Rectal smooth muscle tissue (tissue), 1 donor: ENCODE measurements around the gene ZSCAN2.
"Not testable (repeated sequence)": the region's sequence is repeated elsewhere in the genome, so short reads cannot be mapped to it uniquely, and the experiment has no call there.

Experiments
- H3K27ac ChIP-seq: one replicate; pipeline ENCODE4 v1.7.0; 2013; ENCODE audit warnings: low read depth, low read length, inconsistent platforms
- H3K27me3 ChIP-seq: one replicate; pipeline ENCODE4 v1.7.0; 2013; ENCODE audit warnings: low read length; ENCODE audit not compliant: control insufficient read depth, insufficient read depth
- H3K36me3 ChIP-seq: one replicate; pipeline ENCODE4 v1.7.0; 2013; ENCODE audit warnings: low read length; ENCODE audit not compliant: control insufficient read depth, insufficient read depth
- H3K4me1 ChIP-seq: one replicate; pipeline ENCODE4 v1.7.0; 2013; ENCODE audit warnings: low read length; ENCODE audit not compliant: control insufficient read depth, insufficient read depth
- H3K4me3 ChIP-seq: one replicate; pipeline ENCODE4 v1.7.0; 2013; ENCODE audit warnings: low read length
- H3K9ac ChIP-seq: one replicate; pipeline ENCODE4 v1.7.0; 2013; ENCODE audit warnings: low read length

Gene ZSCAN2

DNA sequence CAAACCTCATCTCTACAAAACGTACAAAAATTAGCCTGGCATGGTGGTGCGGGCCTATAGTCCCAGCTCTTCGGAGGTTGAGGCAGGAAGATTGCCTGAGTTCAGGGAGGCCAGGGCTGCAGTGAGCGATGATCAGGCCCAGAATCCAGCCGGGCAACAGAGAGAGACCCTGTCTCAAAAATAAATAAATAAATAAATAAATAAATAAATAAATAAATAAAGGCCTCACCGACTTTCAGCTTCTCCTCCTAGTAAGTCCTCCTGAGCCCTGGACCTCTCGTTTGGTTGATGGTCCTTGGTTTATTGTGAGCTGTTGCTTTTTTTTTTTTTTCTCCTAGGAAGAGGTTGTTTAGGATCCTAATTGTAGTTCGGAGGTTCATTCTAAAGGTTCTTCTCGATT lies 28.2 kb downstream of the ZSCAN2 start:
- no peaks in the 10 kb centered on the region for H3K36me3 ChIP-seq
- H3K4me1 ChIP-seq = peaks cover 14% of the 10 kb centered on the region
- H3K27me3 ChIP-seq = no peaks in the 10 kb centered on the region
- no peak overlapping the region for H3K9ac ChIP-seq
- H3K27ac ChIP-seq = no peak overlapping the region
- no peak overlapping the region for H3K4me3 ChIP-seq

DNA sequence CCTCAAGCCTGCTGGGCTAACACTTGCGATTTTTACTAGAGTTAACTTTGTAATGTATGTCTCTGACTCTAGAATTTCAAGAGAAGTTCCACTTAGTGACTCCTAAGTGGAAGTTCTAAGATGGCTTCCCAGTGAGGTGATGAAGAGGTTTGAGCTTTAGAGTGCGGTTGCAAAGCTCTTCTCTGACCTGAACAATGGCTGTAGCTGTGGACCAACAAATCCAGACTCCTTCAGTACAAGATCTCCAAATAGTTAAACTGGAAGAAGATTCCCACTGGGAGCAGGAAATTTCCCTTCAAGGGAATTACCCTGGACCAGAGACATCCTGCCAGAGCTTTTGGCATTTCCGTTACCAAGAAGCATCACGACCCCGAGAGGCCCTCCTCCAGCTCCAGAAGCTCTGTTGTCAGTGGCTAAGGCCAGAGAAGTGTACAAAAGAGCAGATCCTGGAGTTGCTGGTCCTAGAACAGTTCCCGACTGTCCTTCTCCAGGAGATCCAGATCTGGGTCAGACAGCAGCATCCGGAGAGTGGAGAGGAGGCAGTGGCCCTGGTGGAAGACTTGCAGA lies 31.0 kb downstream of the ZSCAN2 start:
- peak overlapping the region; percentile 71 for H3K9ac ChIP-seq
- no peaks in the 10 kb centered on the region for H3K27me3 ChIP-seq
- peaks cover 17% of the 10 kb centered on the region for H3K4me1 ChIP-seq
- H3K36me3 ChIP-seq = no peaks in the 10 kb centered on the region
- peak overlapping the region; percentile 89 for H3K27ac ChIP-seq
- H3K4me3 ChIP-seq = peak overlapping the region; percentile 88

DNA sequence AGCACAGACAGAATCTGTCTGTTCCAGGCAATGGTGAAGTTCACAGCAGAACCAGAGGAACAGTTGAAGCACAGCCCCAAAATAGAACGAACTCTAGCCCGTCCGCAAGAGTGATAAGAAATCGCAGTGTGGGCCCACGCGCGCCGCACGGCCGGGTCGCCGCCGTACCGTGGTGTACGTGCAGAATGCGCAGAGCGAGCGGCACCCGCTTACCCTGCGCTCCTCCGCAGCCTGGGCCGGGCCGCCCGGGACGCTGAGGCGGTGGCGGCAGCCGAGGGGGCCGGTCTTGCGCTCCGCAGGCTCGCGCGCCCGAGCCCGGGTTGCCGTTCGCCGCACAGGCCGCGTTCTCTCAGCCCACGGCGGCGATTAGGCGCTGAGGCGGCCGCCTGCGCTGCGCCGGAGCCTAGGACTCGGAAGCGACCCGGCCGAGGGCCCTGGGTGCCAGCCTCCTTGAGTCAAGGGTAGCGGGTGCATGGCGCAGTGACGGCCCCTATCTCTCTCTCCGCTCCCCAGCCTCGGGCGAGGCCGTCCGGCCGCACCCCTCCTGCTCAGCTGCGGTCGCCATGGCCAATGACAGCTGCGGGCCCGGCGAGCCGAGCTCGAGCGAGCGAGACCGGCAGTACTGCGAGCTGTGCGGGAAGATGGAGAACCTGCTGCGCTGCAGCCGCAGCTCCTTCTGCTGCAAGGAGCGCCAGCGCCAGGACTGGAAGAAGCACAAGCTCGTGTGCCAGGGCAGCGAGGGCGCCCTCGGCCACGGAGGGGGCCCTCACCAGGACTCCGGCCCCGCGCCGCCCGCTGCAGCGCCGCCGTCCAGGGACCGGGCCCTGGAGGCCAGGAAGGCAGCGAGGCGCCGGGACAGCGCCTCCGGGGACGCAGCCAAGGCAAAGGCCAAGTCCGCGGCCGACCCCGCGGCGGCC lies 32.8 kb downstream of the ZSCAN2 start:
- Histone ChIP-seq H3K4me3 (peak overlapping the region; percentile 88), H3K27ac (peak overlapping the region; percentile 89), H3K27me3 (no peaks in the 10 kb centered on the region), H3K9ac (peak overlapping the region; percentile 74), H3K4me1 (peaks cover 17% of the 10 kb centered on the region), H3K36me3 (peaks cover 5% of the 10 kb centered on the region)

DNA sequence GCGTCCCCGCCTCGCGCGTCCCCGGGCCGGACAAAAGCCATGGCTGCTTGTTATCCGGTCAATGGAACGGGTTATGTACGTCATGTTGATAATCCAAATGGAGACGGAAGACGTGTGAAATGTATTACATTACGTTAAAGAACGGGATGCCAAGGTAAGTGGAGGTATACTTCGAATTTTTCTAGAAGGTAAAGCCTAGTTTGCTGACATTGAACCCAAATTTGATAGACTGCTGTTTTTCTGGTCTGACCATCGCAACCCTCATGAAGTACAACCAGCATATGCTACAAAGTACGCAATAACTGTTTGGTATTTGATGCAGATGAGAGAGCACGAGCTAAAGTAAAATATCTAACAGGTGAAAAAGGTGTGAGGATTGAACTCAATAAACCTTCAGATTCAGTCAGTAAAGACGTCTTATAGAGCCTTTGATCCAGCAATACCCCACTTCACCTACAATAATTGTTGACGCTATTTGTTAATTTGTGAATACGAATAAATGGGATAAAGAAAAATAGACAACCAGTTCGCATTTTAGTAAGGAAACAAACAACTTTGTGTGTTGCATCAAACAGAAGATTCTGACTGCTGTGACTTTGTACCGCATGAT lies 33.5 kb downstream of the ZSCAN2 start:
- H3K36me3 ChIP-seq = peaks cover 5% of the 10 kb centered on the region
- H3K4me3 ChIP-seq = peak overlapping the region; percentile 88
- peaks cover 17% of the 10 kb centered on the region for H3K4me1 ChIP-seq
- H3K27ac ChIP-seq = peak overlapping the region; percentile 89
- no peaks in the 10 kb centered on the region for H3K27me3 ChIP-seq
- H3K9ac ChIP-seq = peak overlapping the region; percentile 74

DNA sequence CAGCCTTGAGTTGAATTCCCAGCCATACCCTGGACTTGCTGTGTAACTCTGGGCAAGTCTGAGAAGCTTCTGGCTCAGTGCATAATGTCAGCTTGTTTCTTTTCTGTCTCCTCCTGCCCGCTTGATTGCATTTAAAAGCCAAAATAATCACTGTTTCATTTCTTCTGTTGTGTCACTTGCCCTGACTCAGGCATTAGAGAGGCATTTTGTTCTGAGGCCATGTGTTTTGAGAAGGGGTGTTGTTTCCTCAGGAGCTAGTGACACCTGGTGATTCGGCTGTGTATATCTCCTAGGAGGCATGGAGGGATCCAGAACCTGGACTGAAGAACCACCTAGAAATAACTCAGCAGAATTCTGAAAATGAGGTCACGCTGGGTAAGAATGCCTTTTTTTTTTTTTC lies 37.3 kb downstream of the ZSCAN2 start:
- Histone ChIP-seq H3K36me3 (peaks cover 18% of the 10 kb centered on the region), H3K27ac (no peak overlapping the region), H3K9ac (no peak overlapping the region)

DNA sequence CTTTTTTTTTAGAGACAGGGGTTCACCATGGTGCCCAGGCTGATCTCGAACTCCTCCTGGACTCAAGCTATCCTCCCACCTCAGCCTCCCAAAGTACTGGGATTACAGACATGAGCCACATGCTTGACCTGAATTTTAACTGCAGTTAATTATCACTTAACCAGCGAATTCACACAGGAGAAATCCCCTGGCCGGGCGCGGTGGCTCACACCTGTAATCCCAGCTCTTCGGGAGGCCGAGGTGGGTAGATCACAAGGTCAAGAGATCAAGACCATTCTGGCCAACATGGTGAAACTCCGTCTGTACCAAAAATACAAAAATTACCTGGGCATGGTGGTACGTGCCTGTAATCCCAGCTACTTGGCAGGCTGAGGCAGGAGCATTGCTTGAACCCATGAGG lies 41.1 kb downstream of the ZSCAN2 start:
- not testable (repeated sequence) for H3K27me3 ChIP-seq, H3K27ac ChIP-seq, H3K4me3 ChIP-seq, H3K9ac ChIP-seq, H3K4me1 ChIP-seq
- peaks cover 40% of the 10 kb centered on the region for H3K36me3 ChIP-seq

More for the DNA sequence above, 37.3 kb downstream of the ZSCAN2 start:
- Histone ChIP-seq H3K4me3 (no peak overlapping the region), H3K4me1 (peaks cover 3% of the 10 kb centered on the region), H3K27me3 (no peaks in the 10 kb centered on the region)

DNA sequence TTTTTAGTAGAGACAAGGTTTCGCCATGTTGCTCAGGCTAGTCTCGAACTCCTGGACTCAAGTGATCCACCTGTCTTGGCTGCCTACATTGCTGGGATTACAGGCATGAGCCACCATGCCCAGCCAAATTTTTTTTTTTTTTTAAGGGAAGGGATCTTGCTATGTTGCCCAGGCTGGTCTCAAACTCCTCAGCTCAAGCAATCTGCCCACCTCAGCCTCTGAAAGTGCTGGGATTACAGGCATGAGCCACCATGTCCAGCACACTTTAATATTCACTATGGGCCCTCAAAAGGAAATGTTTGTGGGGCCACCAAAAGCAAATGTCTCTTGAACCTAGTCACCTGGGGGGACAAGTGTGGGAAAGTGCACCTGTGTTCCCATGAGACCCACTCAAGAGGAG lies 41.8 kb downstream of the ZSCAN2 start:
- H3K4me1 ChIP-seq, H3K4me3 ChIP-seq, H3K9ac ChIP-seq, H3K27me3 ChIP-seq, H3K27ac ChIP-seq: not testable (repeated sequence)
- H3K36me3 ChIP-seq = peaks cover 47% of the 10 kb centered on the region

DNA sequence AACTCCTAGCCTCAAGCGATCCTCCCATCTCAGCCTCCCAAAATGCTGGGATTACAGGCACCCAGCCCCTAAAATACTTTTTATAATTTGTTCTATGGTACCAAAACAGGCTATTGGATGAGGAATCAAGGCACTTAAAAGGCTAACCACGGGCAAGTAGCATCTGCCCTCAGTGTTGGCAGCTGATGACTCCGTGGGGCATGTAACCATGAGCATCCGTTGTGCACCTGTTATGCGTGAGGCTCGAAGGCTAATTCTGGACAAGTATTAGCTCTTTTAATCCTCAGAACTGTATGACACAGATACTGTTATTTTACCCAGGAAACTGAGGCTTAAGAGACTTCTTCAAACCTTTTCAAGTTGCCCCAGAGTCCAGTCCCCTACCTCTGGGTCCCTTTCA lies 43.0 kb downstream of the ZSCAN2 start:
- Histone ChIP-seq H3K9ac (no peak overlapping the region), H3K4me3 (no peak overlapping the region), H3K4me1 (no peaks in the 10 kb centered on the region), H3K27ac (no peak overlapping the region), H3K36me3 (peaks cover 53% of the 10 kb centered on the region), H3K27me3 (no peaks in the 10 kb centered on the region)

DNA sequence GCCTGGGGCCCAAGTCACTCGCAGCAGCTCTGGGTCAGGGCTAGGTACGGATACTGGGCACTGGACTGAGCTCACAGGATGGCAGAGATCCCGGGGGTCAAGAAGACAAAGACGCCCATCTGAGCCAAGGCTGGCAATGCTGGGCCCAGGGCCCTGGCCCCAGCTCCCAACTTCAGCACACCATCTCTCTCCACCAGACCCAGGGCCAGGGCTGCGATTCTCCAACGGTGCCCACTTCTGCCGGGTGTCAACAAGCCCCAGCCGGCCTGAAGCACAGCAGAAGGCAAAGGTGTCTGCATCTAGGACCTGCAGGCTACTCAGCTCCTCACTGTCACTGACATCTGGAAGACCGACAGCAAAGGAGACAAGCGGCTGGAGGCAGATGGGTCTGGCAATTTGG lies 44.7 kb downstream of the ZSCAN2 start:
- H3K4me1 ChIP-seq = no peaks in the 10 kb centered on the region
- H3K27ac ChIP-seq = no peak overlapping the region
- H3K9ac ChIP-seq = no peak overlapping the region
- H3K36me3 ChIP-seq = peaks cover 49% of the 10 kb centered on the region
- no peaks in the 10 kb centered on the region for H3K27me3 ChIP-seq
- H3K4me3 ChIP-seq = no peak overlapping the region

DNA sequence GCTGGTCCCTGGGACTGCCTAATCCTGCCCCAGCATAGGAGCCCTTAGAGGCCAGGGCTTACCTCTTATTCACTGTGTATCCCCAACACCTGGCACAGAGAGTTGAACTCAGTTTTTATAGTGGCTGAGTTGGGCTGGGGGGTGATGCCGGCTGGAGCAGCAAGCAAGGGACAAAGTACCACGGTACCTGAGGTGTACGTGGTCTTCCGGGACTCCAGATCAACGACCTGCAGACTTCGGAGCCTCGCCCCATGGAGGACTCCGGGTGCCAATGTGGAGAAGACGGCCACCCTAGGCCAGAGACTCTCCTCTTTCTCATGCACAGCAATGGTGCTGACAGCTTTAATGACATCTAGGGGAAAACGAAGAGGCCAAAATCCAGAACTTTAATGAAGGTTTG lies 45.2 kb downstream of the ZSCAN2 start:
- no peaks in the 10 kb centered on the region for H3K27me3 ChIP-seq
- H3K4me3 ChIP-seq = no peak overlapping the region
- no peaks in the 10 kb centered on the region for H3K4me1 ChIP-seq
- H3K9ac ChIP-seq = no peak overlapping the region
- H3K27ac ChIP-seq = no peak overlapping the region
- peaks cover 49% of the 10 kb centered on the region for H3K36me3 ChIP-seq

DNA sequence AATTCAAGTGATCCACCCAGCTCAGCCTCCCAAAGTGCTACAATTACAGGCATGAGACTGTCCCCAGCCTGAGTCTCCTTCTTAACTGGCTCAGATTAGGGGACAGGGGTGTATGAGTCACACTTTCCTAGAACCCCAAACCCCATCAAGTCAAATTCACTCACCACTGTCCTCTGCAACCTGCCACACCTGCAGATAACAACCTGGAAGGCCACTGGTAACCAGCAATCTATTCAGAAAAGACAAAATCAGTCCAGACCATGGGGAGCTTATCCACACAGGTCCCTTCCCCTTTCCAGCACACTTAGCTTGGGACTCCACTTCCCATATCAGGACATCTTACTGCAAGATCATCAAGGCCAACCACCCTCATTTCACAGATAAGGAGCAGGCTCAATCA lies 46.9 kb downstream of the ZSCAN2 start:
- Histone ChIP-seq H3K27ac (no peak overlapping the region), H3K27me3 (no peaks in the 10 kb centered on the region), H3K36me3 (peaks cover 45% of the 10 kb centered on the region)

DNA sequence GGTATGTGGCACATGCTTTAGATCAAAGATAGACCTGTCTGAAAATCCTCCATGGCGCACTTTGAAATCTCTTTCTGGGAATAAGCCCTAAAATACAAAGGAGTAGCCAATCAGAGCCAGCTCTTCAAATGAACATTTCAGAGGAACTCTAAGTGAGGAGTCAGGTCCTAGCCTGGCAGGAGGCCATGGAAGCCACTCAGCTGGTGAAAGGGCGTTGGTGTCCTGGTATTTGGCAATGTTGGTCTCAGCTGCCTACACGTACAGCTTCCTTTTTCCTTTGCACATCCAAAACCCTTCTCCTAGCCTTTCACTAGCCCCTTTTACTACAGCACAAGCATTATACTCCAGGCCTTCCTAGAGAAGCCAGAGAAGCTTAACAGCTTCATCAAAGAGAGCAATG lies 47.7 kb downstream of the ZSCAN2 start:
- Histone ChIP-seq H3K27me3 (no peaks in the 10 kb centered on the region), H3K9ac (no peak overlapping the region), H3K4me1 (peaks cover 8% of the 10 kb centered on the region), H3K4me3 (no peak overlapping the region), H3K27ac (no peak overlapping the region), H3K36me3 (peaks cover 39% of the 10 kb centered on the region)

More for the DNA sequence above, 46.9 kb downstream of the ZSCAN2 start:
- Histone ChIP-seq H3K4me1 (peaks cover 1% of the 10 kb centered on the region), H3K9ac (no peak overlapping the region), H3K4me3 (no peak overlapping the region)
